Caco-2 (cell line): ENCODE data around the gene VKORC1. TPM values are rescaled to one million over a fixed set of nuclear protein-coding genes. Genes with fewer than 3 reads are reported as not detected.

Source experiments
- BruUV-seq: library from RNA; stranded (reverse); fragments of 400-500 nt; replicated peaks from 2 replicates; lab custom pipeline; 2021; lab: Mats Ljungman, UMichigan
- CTCF ChIA-PET: fragments of 300-600 bp; sonication (Branson Sonifier 250); formaldehyde crosslinking; loops from one replicate; lab custom pipeline; 2022; ENCODE audit warnings: antibody characterized with exemption; lab: Charles Lee
- POLR2A ChIA-PET: fragments of 300-600 bp; sonication (Branson Sonifier 250); formaldehyde crosslinking; loops from one replicate; lab custom pipeline; 2022; ENCODE audit warnings: antibody characterized with exemption; lab: Charles Lee
- DNase-seq, 2 experiments: peaks; one replicate each; pipeline versions ENCODE4 v3.0.0 to v3.0.0-alpha.2; 2020 to 2022
- H3K27me3 ChIP-seq: replicated peaks from 2 replicates; pipeline ENCODE4 v1.6.0; 2011; ENCODE audit warnings: low read length; ENCODE audit not compliant: control insufficient read depth, insufficient read depth
- H3K36me3 ChIP-seq: 2 replicates; pipeline ENCODE4 v1.5.1; 2011; ENCODE audit warnings: low read length; ENCODE audit not compliant: control insufficient read depth, insufficient read depth
- H3K4me1 ChIP-seq: fragments of 250-450 bp; sonication (Bioruptor Pico); 2 replicates; pipeline ENCODE4 v1.5.1; 2020; ENCODE audit warnings: mild to moderate bottlenecking
- H3K4me3 ChIP-seq: 2 replicates; pipeline ENCODE4 v1.5.1; 2011; ENCODE audit warnings: low read depth, mild to moderate bottlenecking, control low read depth, low read length
- H3K9me3 ChIP-seq: fragments of 250-450 bp; sonication (Bioruptor Pico); 2 replicates; pipeline ENCODE4 v1.5.1; 2020; ENCODE audit warnings: mild to moderate bottlenecking, moderate library complexity
- H3K27ac Mint-ChIP-seq: one replicate; pipeline ENCODE4 v1.8.0; 2022; ENCODE audit warnings: mixed read lengths; ENCODE audit not compliant: unreplicated experiment
- H3K27me3 Mint-ChIP-seq: one replicate; pipeline ENCODE4 v1.8.0; 2022; ENCODE audit warnings: mixed read lengths; ENCODE audit not compliant: insufficient read depth, unreplicated experiment
- H3K36me3 Mint-ChIP-seq: one replicate; pipeline ENCODE4 v1.8.0; 2022; ENCODE audit warnings: mild to moderate bottlenecking, mixed read lengths; ENCODE audit not compliant: insufficient read depth, unreplicated experiment
- H3K4me1 Mint-ChIP-seq: one replicate; pipeline ENCODE4 v1.8.0; 2022; ENCODE audit warnings: low read depth, mixed read lengths; ENCODE audit not compliant: unreplicated experiment
- H3K4me3 Mint-ChIP-seq: one replicate; pipeline ENCODE4 v1.8.0; 2022; ENCODE audit warnings: mild to moderate bottlenecking, moderate library complexity, mixed read lengths; ENCODE audit not compliant: unreplicated experiment
- H3K9me3 Mint-ChIP-seq: one replicate; pipeline ENCODE4 v1.8.0; 2022; ENCODE audit warnings: mixed read lengths; ENCODE audit not compliant: unreplicated experiment
- intact Hi-C: fragments of 100-400 bp; cut with micrococcal nuclease; formaldehyde crosslinking; loops from one replicate; pipeline ENCODE4 v1.10.0; 2022; ENCODE audit not compliant: unreplicated experiment
- total RNA-seq: library from RNA; stranded (reverse); gene quantifications from 2 replicates; pipeline ENCODE4 v1.2.3, GENCODE V29; 2022
- TF ChIP-seq, protein P1 (sequence below), 2 experiments: fragments of 200-600 bp in 1 of 2; IDR thresholded peaks; 1 replicate in 1 of 2; 2 replicates in 1 of 2; pipeline versions ENCODE4 v1.5.1 to v1.8.0; 2011 to 2022; ENCODE audit warnings: antibody characterized with exemption in 1 of 2, control low read depth in 1 of 2, inconsistent platforms in 1 of 2, low read depth in 1 of 2, low read length in 1 of 2, mild to moderate bottlenecking in 1 of 2, moderate library complexity in 1 of 2; ENCODE audit not compliant: insufficient read depth in 1 of 2, severe bottlenecking in 1 of 2, unreplicated experiment in 1 of 2

The VKORC1 gene
- total RNA-seq, 1 experiment from 2014 or later = 61.3 TPM

DNA sequence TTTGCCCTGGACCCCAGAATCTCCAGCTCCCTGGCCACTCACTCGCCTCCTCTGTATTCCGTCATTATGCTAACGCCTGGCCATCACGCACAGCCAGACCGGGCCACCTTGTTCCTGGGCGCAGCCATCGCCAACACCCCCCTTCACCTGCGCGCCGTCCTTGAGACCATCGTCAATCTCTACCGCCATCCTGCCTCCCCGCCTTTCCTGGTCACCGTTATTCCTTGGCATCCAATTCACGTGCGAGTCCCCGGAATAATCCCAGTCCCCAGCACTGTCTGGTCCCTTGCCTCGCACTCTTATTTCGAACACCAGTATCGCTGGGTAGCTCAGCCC, 541 bp downstream of the VKORC1 start:
- peaks cover 8% of the 10 kb centered on the region for H3K9me3 Mint-ChIP-seq
- H3K36me3 ChIP-seq = no peaks in the 10 kb centered on the region; the same call in 1 of the 2 replicates
- TF ChIP-seq, protein P1, sequence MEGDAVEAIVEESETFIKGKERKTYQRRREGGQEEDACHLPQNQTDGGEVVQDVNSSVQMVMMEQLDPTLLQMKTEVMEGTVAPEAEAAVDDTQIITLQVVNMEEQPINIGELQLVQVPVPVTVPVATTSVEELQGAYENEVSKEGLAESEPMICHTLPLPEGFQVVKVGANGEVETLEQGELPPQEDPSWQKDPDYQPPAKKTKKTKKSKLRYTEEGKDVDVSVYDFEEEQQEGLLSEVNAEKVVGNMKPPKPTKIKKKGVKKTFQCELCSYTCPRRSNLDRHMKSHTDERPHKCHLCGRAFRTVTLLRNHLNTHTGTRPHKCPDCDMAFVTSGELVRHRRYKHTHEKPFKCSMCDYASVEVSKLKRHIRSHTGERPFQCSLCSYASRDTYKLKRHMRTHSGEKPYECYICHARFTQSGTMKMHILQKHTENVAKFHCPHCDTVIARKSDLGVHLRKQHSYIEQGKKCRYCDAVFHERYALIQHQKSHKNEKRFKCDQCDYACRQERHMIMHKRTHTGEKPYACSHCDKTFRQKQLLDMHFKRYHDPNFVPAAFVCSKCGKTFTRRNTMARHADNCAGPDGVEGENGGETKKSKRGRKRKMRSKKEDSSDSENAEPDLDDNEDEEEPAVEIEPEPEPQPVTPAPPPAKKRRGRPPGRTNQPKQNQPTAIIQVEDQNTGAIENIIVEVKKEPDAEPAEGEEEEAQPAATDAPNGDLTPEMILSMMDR (IDR thresholded peaks at IDR 0.05; ENCODE audit: insufficient read depth in 1 of 2, low read depth in 1 of 2, low read length in 1 of 2, severe bottlenecking in 1 of 2, unreplicated experiment in 1 of 2) = no peak
- peak overlapping the region; percentile 98 for H3K4me3 Mint-ChIP-seq
- H3K27me3 ChIP-seq = no peaks in the 10 kb centered on the region
- peak overlapping the region; percentile 97 for H3K4me3 ChIP-seq
- DNase-seq = no peak
- H3K27me3 Mint-ChIP-seq = no peaks in the 10 kb centered on the region
- H3K36me3 Mint-ChIP-seq = peaks cover 7% of the 10 kb centered on the region
- H3K9me3 ChIP-seq = no peaks in the 10 kb centered on the region
- BruUV-seq = TSS peak; percentile 31
- peaks cover 15% of the 10 kb centered on the region for H3K4me1 Mint-ChIP-seq
- ChIA-PET CTCF (interaction anchor here (0.9 to 1.3 kb wide), 2 partner anchors 20 to 48 kb away, joined by 3 to 4 read pairs; partner anchors contain the start of genes ZNF646 and ZNF668), POLR2A (interaction anchor here (0.7 to 1.3 kb wide), 3 partner anchors 23 to 86 kb away, joined by 3 read pairs; partner anchors contain the start of genes FUS, KAT8 and PRSS8)
- peak overlapping the region; percentile 92 for H3K27ac Mint-ChIP-seq
- no peaks in the 10 kb centered on the region for H3K4me1 ChIP-seq
- intact Hi-C loops = no loop called here

DNA sequence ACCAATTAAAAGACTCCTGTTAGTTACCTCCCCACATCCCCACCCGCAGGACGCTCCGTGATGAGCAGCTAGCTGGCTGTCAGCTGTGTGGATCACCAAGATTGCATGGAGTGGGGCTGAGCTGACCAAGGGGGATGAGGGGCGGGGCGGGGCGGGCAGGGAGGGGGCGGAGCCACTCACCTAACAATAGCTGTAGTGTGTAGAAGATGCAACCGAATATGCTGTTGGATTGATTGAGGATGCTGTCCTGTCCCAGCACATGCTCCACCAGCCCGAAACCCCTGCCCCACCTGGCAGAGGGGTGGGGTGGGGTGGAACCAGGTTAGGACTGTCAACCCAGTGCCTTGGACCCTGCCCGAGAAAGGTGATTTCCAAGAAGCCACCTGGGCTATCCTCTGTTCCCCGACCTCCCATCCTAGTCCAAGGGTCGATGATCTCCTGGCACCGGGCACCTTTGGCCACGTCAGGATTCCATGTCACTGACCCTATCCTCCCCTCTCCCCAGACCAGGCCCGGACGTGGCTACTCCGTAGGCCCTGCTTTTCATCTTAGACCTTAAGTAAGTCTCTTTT, 1.4 kb downstream of the VKORC1 start:
- no peaks in the 10 kb centered on the region for H3K27me3 ChIP-seq
- Mint-ChIP-seq H3K36me3 (peaks cover 7% of the 10 kb centered on the region), H3K4me3 (peak overlapping the region; percentile 98), H3K9me3 (peaks cover 8% of the 10 kb centered on the region), H3K4me1 (peaks cover 15% of the 10 kb centered on the region), H3K27ac (no peak overlapping the region), H3K27me3 (no peaks in the 10 kb centered on the region)
- no peaks in the 10 kb centered on the region; the same call in 1 of the 2 replicates for H3K36me3 ChIP-seq
- intact Hi-C loops = no loop called here
- ChIA-PET POLR2A (interaction anchor here (1.1 to 1.3 kb wide), 2 partner anchors 24 to 42 kb away, joined by 3 read pairs; partner anchors contain the start of genes KAT8 and PRSS8), CTCF (interaction anchor here (0.9 to 1.3 kb wide), 2 partner anchors 19 to 48 kb away, joined by 3 to 4 read pairs; partner anchors contain the start of genes ZNF646 and ZNF668)
- peak; percentile 53 to 63 for DNase-seq
- peak overlapping the region; percentile 97 for H3K4me3 ChIP-seq
- no TSS peak for BruUV-seq
- TF ChIP-seq, protein P1 (IDR thresholded peaks at IDR 0.05; ENCODE audit: insufficient read depth in 1 of 2, low read depth in 1 of 2, low read length in 1 of 2, severe bottlenecking in 1 of 2, unreplicated experiment in 1 of 2) = peak in 1 of 2 experiments; percentile 7
- no peaks in the 10 kb centered on the region for H3K9me3 ChIP-seq
- no peaks in the 10 kb centered on the region for H3K4me1 ChIP-seq

- BruUV-seq = no TSS peak
- ChIA-PET POLR2A (interaction anchor here (0.6 to 1.1 kb wide), 3 partner anchors 18 to 616 kb away, joined by 5 to 7 read pairs (median 5); partner anchors contain the start of gene KAT8), CTCF (no interaction called here)
- Mint-ChIP-seq H3K27ac (no peak overlapping the region), H3K27me3 (no peaks in the 10 kb centered on the region), H3K4me1 (peaks cover 15% of the 10 kb centered on the region), H3K9me3 (peaks cover 8% of the 10 kb centered on the region), H3K4me3 (peak overlapping the region; percentile 98), H3K36me3 (peaks cover 7% of the 10 kb centered on the region)
- Histone ChIP-seq H3K4me3 (no peak overlapping the region), H3K4me1 (no peaks in the 10 kb centered on the region), H3K9me3 (no peaks in the 10 kb centered on the region), H3K36me3 (no peaks in the 10 kb centered on the region; the same call in 1 of the 2 replicates), H3K27me3 (no peaks in the 10 kb centered on the region)
- TF ChIP-seq, protein P1 (IDR thresholded peaks at IDR 0.05; ENCODE audit: insufficient read depth in 1 of 2, low read depth in 1 of 2, low read length in 1 of 2, severe bottlenecking in 1 of 2, unreplicated experiment in 1 of 2) = no peak
- no peak for DNase-seq
- intact Hi-C loops = no loop called here
Observed at GRCh38 chr16:31092330-31092729, 2.3 kb downstream of the VKORC1 start.
